KMS-11 (cell line): Measurements from ENCODE around the gene MAGEB1.

Source experiments
- H2AFZ ChIP-seq: fragments of 200-600 bp; sonication (generic); 2 replicates; pipeline ENCODE4 v1.6.1; 2016; ENCODE audit warnings: antibody characterized with exemption, mixed run types, low read depth
- H3K27ac ChIP-seq: fragments of 200-600 bp; sonication (generic); 2 replicates; pipeline ENCODE4 v1.6.1; 2016; ENCODE audit warnings: mild to moderate bottlenecking, mixed run types
- H3K27me3 ChIP-seq: fragments of 200-600 bp; sonication (generic); 2 replicates; pipeline ENCODE4 v1.6.1; 2017; ENCODE audit warnings: mild to moderate bottlenecking, low read depth, mixed run types, moderate library complexity; ENCODE audit not compliant: insufficient read depth
- H3K36me3 ChIP-seq: fragments of 200-600 bp; sonication (generic); 2 replicates; pipeline ENCODE4 v1.6.1; 2017; ENCODE audit warnings: mild to moderate bottlenecking, mixed run types; ENCODE audit not compliant: insufficient read depth
- H3K4me1 ChIP-seq: fragments of 200-600 bp; sonication (generic); 2 replicates; pipeline ENCODE4 v1.6.1; 2016; ENCODE audit warnings: mild to moderate bottlenecking, low read depth, mixed run types; ENCODE audit not compliant: poor library complexity, severe bottlenecking
- H3K4me2 ChIP-seq: fragments of 200-600 bp; sonication (generic); 2 replicates; pipeline ENCODE4 v1.7.0; 2016; ENCODE audit warnings: mild to moderate bottlenecking, mixed run types
- H3K4me3 ChIP-seq: fragments of 200-600 bp; sonication (generic); IDR thresholded peaks from 2 replicates; pipeline ENCODE4 v1.6.1; 2017; ENCODE audit warnings: low read depth, low read length, mixed read lengths; ENCODE audit not compliant: insufficient read depth
- H3K79me2 ChIP-seq: fragments of 200-600 bp; sonication (generic); 2 replicates; pipeline ENCODE4 v1.6.1; 2016; ENCODE audit warnings: low read depth, mixed run types; ENCODE audit not compliant: insufficient read depth
- H3K9ac ChIP-seq: fragments of 200-600 bp; sonication (generic); 2 replicates; pipeline ENCODE4 v1.6.1; 2016; ENCODE audit warnings: mild to moderate bottlenecking, mixed run types
- H4K20me1 ChIP-seq: fragments of 200-600 bp; sonication (generic); 2 replicates; pipeline ENCODE4 v1.6.1; 2016; ENCODE audit warnings: mild to moderate bottlenecking, mixed run types; ENCODE audit not compliant: insufficient read depth
- CTCF ChIP-seq: fragments of 200-600 bp; sonication (generic); conservative IDR thresholded peaks from 2 replicates; pipeline ENCODE4 v1.6.1; 2017; ENCODE audit warnings: low read depth, mild to moderate bottlenecking, antibody characterized with exemption, low read length, moderate library complexity, mixed read lengths

Gene MAGEB1

GRCh38 chrX:30280428-30280827, 33.5 kb downstream of the MAGEB1 start:
- Histone ChIP-seq H3K36me3 (no peaks in the 10 kb centered on the region), H3K79me2 (no peaks in the 10 kb centered on the region), H3K9ac (no peak overlapping the region), H3K27me3 (no peaks in the 10 kb centered on the region), H3K4me3 (no peak overlapping the region), H3K27ac (no peak overlapping the region), H2AFZ (no peak overlapping the region), H4K20me1 (no peaks in the 10 kb centered on the region), H3K4me1 (no peaks in the 10 kb centered on the region), H3K4me2 (no peak overlapping the region)
- no peak for TF ChIP-seq CTCF

- Histone ChIP-seq H3K4me1 (no peaks in the 10 kb centered on the region), H3K79me2 (no peaks in the 10 kb centered on the region), H3K4me3 (no peak overlapping the region), H2AFZ (no peak overlapping the region), H3K9ac (no peak overlapping the region), H3K27ac (no peak overlapping the region), H4K20me1 (no peaks in the 10 kb centered on the region), H3K27me3 (no peaks in the 10 kb centered on the region), H3K36me3 (no peaks in the 10 kb centered on the region), H3K4me2 (no peak overlapping the region)
- no peak for TF ChIP-seq CTCF
Measured at GRCh38 chrX:30282527-30282926, 35.6 kb downstream of the MAGEB1 start.

- no peaks in the 10 kb centered on the region for H3K36me3 ChIP-seq
- no peaks in the 10 kb centered on the region for H3K79me2 ChIP-seq
- H2AFZ ChIP-seq: no peak overlapping the region
- no peak overlapping the region for H3K27ac ChIP-seq
- H3K4me2 ChIP-seq: no peak overlapping the region
- H3K9ac ChIP-seq: no peak overlapping the region
- H3K27me3 ChIP-seq: no peaks in the 10 kb centered on the region
- H3K4me1 ChIP-seq: no peaks in the 10 kb centered on the region
- no peak overlapping the region for H3K4me3 ChIP-seq
- TF ChIP-seq CTCF: no peak
- no peaks in the 10 kb centered on the region for H4K20me1 ChIP-seq
Measured at GRCh38 chrX:30283456-30284200, 36.7 kb downstream of the MAGEB1 start.

- Histone ChIP-seq H3K4me1 (no peaks in the 10 kb centered on the region), H3K79me2 (no peaks in the 10 kb centered on the region), H3K36me3 (no peaks in the 10 kb centered on the region), H3K27me3 (no peaks in the 10 kb centered on the region), H4K20me1 (no peaks in the 10 kb centered on the region), H3K9ac (no peak overlapping the region), H2AFZ (no peak overlapping the region), H3K4me2 (no peak overlapping the region), H3K27ac (no peak overlapping the region), H3K4me3 (no peak overlapping the region)
- no peak for TF ChIP-seq CTCF
Measured at GRCh38 chrX:30296408-30297254, 49.7 kb downstream of the MAGEB1 start.
